SU-DHL-6 (cell line): ENCODE results near the gene NANP.

Experiments used
- H2AFZ ChIP-seq: fragments of 200-600 bp; sonication (generic); 2 replicates; pipeline ENCODE4 v1.6.1; 2014; ENCODE audit warnings: low read depth, mild to moderate bottlenecking, moderate library complexity, mixed read lengths, antibody characterized with exemption, low read length; ENCODE audit not compliant: severe bottlenecking
- H3F3A ChIP-seq: fragments of 200-600 bp; shearing (Covaris generic); 2 replicates; pipeline ENCODE4 v1.6.0; 2016; ENCODE audit warnings: antibody characterized with exemption, mild to moderate bottlenecking; ENCODE audit not compliant: insufficient read depth
- H3K27ac ChIP-seq: fragments of 200-600 bp; sonication (generic); 2 replicates; pipeline ENCODE4 v1.5.1; 2016; ENCODE audit warnings: low read depth, mild to moderate bottlenecking, low read length, moderate library complexity, mixed read lengths
- H3K27me3 ChIP-seq: fragments of 200-600 bp; sonication (generic), shearing (Covaris generic); 2 replicates; pipeline ENCODE4 v1.6.0; 2014; ENCODE audit warnings: mild to moderate bottlenecking, low read length
- H3K36me3 ChIP-seq: fragments of 200-600 bp; sonication (generic); 2 replicates; pipeline ENCODE4 v1.6.1; 2014; ENCODE audit warnings: mild to moderate bottlenecking, low read length, mixed read lengths
- H3K4me2 ChIP-seq: fragments of 300-600, 200-600 bp; shearing (Covaris generic), sonication (generic); 2 replicates; pipeline ENCODE4 v1.6.0; 2014; ENCODE audit warnings: low read length, low read depth, mild to moderate bottlenecking; ENCODE audit not compliant: poor library complexity, severe bottlenecking
- H3K4me3 ChIP-seq: fragments of 200-600 bp; sonication (generic); 2 replicates; pipeline ENCODE4 v1.5.1; 2014; ENCODE audit warnings: antibody characterized with exemption, low read length, mild to moderate bottlenecking, mixed read lengths; ENCODE audit not compliant: insufficient read depth, poor library complexity, severe bottlenecking
- H3K79me2 ChIP-seq: fragments of 200-600 bp; sonication (generic); 2 replicates; pipeline ENCODE4 v1.6.1; 2014; ENCODE audit warnings: mild to moderate bottlenecking, low read length, moderate library complexity; ENCODE audit not compliant: insufficient read depth
- H3K9ac ChIP-seq: fragments of 200-600 bp; sonication (generic); 2 replicates; pipeline ENCODE4 v1.7.0; 2014; ENCODE audit warnings: mild to moderate bottlenecking, low read length
- H3K9me2 ChIP-seq: fragments of 200-600 bp; sonication (generic); replicated peaks from 2 replicates; pipeline ENCODE4 v1.6.1; 2014; ENCODE audit warnings: low read length; ENCODE audit not compliant: insufficient read depth
- H3K9me3 ChIP-seq: fragments of 200-600 bp; sonication (generic); 2 replicates; pipeline ENCODE4 v1.6.1; 2014; ENCODE audit warnings: low read length, mixed read lengths; ENCODE audit not compliant: insufficient read depth
- H4K20me1 ChIP-seq: fragments of 200-600 bp; sonication (generic); 2 replicates; pipeline ENCODE4 v1.6.1; 2014; ENCODE audit warnings: low read depth, mild to moderate bottlenecking, antibody characterized with exemption, low read length, moderate library complexity, mixed read lengths
- CTCF ChIP-seq: fragments of 200-600 bp; sonication (generic); IDR thresholded peaks from one replicate; pipeline ENCODE4 v1.5.1; 2017; ENCODE audit warnings: antibody characterized with exemption, mild to moderate bottlenecking, low read length, moderate library complexity; ENCODE audit not compliant: insufficient read depth, poor library complexity, severe bottlenecking
- EZH2phosphoT487 ChIP-seq: fragments of 200-600 bp; sonication (generic), shearing (Covaris generic); conservative IDR thresholded peaks from 2 replicates; pipeline ENCODE4 v1.6.1; 2018; ENCODE audit warnings: mild to moderate bottlenecking, antibody characterized with exemption, low read length, moderate library complexity, mixed read lengths

NANP gene

DNA sequence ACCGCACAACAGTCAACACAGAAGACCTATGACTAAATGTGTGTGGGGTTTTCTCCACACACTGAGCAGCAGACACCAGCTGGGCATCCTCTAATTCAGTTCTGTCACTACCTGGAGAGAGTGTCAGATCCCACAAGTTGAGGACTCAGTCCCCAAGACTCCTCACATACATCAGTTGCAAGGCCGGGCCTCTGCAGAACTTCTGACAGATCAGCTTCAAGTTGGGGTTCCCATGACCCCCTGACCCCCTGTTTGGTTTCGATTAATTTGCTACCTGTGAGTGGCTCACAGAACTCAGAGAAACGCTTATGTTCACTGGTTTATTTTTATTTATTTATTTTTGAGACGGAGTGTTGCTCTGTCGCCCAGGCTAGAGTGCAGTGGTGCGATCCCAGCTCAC, 35.3 kb downstream of the NANP start:
- H3K27ac ChIP-seq, result no peak overlapping the region

DNA sequence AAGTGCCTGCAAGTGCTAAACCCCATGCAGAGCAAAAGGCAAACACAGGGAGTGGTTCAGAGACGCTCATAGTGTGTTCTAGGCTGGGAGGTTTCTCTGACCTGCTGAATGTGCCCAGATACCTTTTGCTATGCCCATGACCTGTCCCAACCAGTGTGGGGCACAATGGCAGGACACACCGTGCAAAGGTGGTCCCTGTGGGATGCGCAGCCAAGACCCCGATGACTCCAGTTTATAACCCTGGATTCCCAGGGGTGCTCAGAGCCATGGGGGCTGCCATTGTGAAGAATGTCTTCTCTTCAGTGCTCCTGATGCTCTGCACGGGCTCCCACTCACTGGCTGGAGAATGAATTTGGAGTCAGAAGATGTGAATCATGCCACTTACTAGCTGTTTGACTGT, 36.3 kb downstream of the NANP start:
- Histone ChIP-seq H3K27ac (no peak overlapping the region), H2AFZ (no peak overlapping the region), H3K9me3 (no peaks in the 10 kb centered on the region), H3K9me2 (no peaks in the 10 kb centered on the region), H3K9ac (no peak overlapping the region), H3K36me3 (no peaks in the 10 kb centered on the region), H3K4me2 (no peak overlapping the region), H4K20me1 (no peaks in the 10 kb centered on the region), H3K4me3 (no peak overlapping the region), H3K27me3 (no peaks in the 10 kb centered on the region), H3F3A (no peaks in the 10 kb centered on the region), H3K79me2 (no peaks in the 10 kb centered on the region)
- TF ChIP-seq CTCF (no peak), EZH2phosphoT487 (no peak)

More for the DNA sequence above, 35.3 kb downstream of the NANP start:
- Histone ChIP-seq H3K9me3 (no peaks in the 10 kb centered on the region), H3K4me2 (no peak overlapping the region), H2AFZ (no peak overlapping the region), H3K79me2 (no peaks in the 10 kb centered on the region), H4K20me1 (no peaks in the 10 kb centered on the region), H3K36me3 (no peaks in the 10 kb centered on the region), H3K4me3 (no peak overlapping the region), H3K9me2 (no peaks in the 10 kb centered on the region), H3K9ac (no peak overlapping the region), H3K27me3 (no peaks in the 10 kb centered on the region), H3F3A (no peaks in the 10 kb centered on the region)
- TF ChIP-seq CTCF (no peak), EZH2phosphoT487 (no peak)

DNA sequence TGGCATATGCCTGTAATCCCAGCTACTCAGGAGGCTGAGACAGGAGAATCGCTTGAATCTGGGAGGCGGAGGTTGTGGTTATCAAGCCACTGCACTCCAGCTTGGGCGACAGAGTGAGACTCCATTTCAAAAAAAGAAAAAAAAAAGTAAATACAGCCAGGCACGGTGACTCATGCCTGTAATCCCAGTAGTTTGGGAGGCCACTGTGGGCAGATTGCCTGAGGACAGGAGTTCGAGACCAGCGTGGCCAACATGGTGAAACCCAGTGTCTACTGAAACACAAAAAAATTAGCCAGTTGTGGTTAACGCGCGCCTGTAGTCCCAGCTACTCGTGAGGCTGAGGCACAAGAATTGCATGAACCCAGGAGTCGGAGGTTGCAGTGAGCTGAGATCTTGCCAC, 36.9 kb downstream of the NANP start:
- Histone ChIP-seq H3K79me2 (no peaks in the 10 kb centered on the region), H3K4me2 (no peak overlapping the region), H3K27me3 (no peaks in the 10 kb centered on the region), H3K4me3 (no peak overlapping the region), H3F3A (no peaks in the 10 kb centered on the region), H3K27ac (no peak overlapping the region), H3K36me3 (no peaks in the 10 kb centered on the region), H2AFZ (no peak overlapping the region), H3K9ac (no peak overlapping the region), H4K20me1 (no peaks in the 10 kb centered on the region), H3K9me2 (no peaks in the 10 kb centered on the region), H3K9me3 (no peaks in the 10 kb centered on the region)
- TF ChIP-seq EZH2phosphoT487 (no peak), CTCF (no peak)
